T47D (cell line): ENCODE measurements around the gene SPRING1.
A peak's percentile ranks its signal among the peaks of the same experiment; 100 is the strongest.

Source experiments
- DNase-seq, 2 experiments: peaks; one replicate each; pipeline versions ENCODE4 v3.0.0 to v3.0.0-alpha.2; 2011 to 2012; ENCODE audit warnings: low read depth in 1 of 2, low spot score in 1 of 2
- JUND ChIP-seq: IDR thresholded peaks from 2 replicates; pipeline ENCODE4 v1.6.1; 2012; ENCODE audit warnings: low read depth
- in situ Hi-C: cut with HindIII; loops from 2 replicates; pipeline ENCODE4 v1.10.0; 2016; ENCODE audit warnings: low sequenced_read_pairs, low pct_unique_long_range_greater_than_20kb

SPRING1 gene

DNA sequence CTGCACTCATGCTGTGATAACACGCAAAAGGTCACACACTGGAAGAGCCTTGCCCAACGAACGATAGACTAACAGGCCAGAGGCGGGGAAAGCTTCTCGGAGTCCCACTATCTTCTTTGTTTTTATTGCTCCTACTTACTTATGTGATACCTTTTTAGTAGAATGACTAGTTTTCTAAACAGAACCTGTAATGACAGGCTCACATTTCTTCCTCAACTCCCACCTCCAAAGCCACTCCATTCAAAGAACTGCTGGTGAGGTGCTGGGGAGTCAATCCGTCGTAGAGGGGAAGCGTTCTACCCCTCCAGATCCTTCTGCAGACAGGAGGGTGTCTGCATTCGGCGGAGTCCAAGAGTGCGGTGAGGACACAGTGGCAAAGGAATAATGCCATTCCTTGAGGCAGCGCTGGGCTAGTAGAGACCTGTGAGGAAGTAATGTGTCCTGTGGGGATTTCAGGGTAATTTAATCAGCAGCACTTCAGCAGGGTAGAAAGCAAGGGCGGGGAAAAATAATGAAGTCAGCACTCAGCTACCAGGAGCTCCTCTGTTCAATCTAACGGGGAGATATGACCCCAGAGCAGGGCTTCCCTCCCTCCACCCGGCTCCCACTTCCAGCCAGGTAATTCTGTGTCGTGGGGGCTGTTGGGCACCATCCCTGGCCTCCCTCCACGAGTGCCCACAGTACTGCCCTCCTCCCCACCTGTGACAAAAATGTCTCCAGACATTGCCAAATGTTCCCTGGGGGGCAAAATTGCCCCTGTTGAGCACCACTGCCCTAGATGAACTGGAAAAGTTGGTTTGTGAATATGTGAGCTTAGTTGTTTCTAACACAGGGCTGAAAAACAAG, 25.2 kb downstream of the SPRING1 start:
- in situ Hi-C loops = no loop called here
- TF ChIP-seq JUND = no peak
- DNase-seq = no peak

DNA sequence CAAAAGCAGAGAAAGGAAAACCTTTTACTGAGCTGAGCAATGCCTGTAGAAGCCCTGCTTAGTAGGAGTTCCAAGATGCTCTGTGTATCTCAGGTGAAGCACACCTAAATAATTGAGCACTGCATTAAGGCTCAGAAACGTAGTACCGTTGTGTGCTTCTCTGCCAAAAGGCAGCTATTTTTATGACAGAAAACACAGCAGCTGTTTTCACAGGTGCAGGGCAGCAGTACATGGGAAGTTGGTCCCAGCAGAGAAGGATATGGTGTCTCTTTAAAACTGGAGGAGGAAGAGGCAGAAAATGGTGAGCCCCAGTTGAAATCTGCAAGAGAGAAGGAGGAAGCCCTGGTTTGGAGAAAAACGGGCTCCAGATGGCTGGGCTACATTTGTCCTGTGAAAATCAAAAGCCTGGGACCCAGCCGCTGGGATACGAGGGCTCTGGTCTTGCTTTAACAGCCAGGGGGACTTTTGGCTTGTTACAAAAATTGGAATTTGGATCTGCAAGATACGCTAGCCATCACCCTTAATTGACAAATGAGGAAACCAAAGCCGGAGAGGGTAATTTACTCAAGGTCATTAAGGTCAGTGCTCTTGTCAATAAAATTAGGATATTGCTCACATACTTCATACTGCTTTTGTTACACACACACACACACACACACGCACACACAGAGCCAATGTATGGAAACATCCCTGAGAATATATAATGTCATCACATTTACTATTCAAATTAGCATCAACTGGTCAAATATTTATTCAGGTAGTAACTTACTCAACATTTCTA, 27.3 kb downstream of the SPRING1 start:
- no peak for TF ChIP-seq JUND
- DNase-seq = no peak
- in situ Hi-C loops = no loop called here

DNA sequence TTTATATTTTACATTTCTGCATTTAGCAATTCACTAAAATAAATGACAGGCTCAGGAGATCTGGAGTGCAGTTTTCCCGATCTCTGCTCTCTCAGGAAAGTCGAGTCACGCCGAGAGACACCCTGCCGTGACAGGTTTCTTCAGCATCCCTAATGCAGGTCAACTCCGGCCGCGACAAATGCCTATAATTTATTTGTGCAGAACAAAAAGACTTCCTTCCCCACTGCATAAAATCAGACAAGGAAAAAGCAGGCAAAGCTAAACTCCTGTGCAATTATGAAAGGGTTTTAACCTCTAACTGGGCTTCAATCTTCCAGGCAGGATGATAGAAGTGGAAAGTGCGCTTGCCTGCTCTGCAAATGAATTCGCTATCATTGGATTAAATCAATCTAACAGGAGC, 28.1 kb downstream of the SPRING1 start:
- in situ Hi-C loops = no loop called here
- DNase-seq = no peak

DNA sequence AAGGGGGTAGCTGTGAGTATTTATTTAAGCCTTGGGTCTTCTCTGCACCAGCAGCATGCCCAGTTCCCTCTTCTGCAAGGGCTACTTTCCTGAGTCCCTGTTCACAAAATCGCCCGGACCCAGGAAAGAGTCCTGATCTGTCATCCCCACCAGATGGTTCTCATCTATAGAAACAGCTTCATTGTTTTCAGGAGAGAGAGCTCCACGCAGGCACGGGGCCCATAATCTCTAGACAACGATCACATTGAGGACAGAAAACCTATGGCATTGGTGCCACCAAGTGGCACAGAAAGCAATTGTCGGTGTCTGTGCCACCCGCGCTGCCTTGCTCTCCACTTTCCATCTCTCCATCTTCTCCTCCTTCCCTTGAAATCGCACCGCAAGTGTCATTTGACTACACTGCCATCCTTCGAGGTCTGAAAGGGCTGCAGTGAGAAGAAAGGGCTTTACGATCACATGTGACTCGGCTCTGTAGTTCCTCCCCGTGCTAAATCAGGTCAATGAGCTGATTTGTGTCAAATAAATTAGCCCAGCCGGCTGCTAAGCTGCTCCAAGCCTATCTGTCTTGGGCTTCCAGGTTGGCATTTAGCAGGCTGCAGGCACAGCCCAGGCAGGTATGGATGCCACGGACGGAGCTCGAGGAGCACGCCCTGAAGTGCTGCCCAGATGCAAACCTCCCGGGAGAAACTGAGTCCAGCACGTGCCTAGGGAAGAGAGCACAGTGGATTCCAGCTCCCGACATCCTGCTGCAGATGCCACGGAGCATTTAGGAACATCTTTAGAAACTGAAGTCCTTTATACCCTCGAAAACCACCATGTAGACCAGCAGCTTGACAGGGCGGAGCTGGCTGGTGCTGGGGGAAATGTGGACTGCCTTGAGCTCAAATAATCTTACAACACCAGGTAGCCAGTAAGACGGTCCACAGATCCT, 28.8 kb downstream of the SPRING1 start:
- TF ChIP-seq JUND = no peak
- DNase-seq = peak; percentile 64 to 90
- in situ Hi-C loops = no loop called here

More for the DNA sequence above, 28.1 kb downstream of the SPRING1 start:
- TF ChIP-seq JUND = no peak

DNA sequence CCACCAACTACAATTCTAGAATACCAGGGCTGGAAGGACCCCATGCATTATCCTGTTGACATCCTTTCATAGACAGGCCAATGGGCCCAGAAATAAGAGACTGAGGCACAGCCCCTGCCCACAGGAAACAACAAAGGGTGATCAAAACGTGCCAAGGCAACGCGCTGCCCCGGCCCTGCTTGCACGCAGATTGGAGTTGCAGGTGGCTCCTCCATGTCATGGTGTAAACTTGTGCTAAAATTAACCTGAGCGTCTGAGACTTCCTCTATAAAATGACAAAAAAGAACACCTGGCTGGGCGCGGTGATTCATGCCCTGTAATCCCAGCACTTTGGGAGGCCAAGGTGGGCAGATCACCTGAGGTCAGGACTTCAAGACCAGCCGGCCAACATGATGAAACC, 30.1 kb downstream of the SPRING1 start:
- no peak for DNase-seq
- TF ChIP-seq JUND = no peak
- in situ Hi-C loops = no loop called here

DNA sequence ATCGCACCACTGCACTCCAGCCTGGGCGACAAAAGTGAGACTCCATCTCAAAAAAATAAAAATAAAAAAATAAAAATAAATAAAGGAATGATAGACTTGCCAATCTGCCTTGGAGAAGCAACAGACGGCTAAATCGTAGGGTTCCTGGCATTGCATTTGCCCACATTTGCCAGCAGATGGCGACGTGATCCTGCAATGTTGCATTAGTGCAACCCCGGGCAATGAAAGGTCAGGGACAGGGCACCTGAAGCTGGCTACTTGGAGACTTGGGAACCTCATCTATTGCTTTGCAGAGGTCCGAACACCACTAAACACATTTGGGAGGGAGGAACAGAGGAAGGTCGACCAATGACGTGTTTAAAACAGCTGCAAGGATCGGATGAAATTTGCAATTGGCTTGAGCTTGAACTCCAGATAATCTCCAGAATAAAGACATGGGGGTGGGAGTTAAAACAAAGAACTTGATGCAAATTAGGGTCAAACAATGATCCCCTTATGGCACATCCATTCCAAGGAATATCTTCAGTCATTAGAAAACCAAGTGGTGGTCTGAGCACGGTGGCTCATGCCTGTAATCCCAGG, 34.6 kb downstream of the SPRING1 start:
- DNase-seq = peak; percentile 63 to 86
- TF ChIP-seq JUND = no peak
- in situ Hi-C loops = no loop called here

DNA sequence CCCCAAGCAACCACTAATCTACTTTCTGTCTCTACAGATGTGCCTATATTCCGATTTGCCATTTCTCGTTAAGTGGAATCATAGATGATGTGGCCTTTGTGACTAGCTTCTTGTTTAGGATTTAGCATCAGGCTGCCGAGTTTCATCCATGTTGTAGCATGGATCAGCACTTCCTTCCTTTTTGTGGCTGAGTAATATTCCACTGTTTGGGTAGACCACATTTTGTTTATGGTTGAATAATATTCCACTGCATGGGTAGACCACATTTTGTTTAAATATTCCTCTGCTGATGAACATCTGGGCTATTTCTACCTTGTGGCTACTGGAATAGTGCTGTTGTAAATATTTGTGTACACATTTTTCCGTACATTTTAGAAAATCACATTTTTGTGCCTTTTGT, 36.4 kb downstream of the SPRING1 start:
- no peak for TF ChIP-seq JUND
- DNase-seq = no peak
- in situ Hi-C loops = no loop called here

DNA sequence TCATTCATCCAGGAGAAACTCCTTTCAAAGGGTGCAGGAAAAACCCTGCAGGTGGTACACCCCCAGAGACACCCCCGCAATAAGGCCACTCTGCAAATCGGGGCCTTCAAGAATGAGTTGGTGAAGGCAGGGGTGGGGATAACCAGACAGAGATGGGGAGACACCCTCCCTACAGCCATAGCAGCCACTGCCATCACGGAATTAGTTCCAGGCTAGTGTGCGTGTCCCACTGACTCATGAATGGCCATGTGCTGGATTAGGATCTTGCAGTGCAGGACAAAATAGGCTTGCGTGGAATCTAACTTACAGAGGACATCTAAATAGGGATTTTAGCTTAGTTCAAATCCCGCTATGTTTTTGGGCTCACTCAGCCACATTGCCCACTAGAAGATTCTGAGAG, 37.8 kb downstream of the SPRING1 start:
- in situ Hi-C loops = no loop called here
- no peak for TF ChIP-seq JUND
- no peak for DNase-seq

DNA sequence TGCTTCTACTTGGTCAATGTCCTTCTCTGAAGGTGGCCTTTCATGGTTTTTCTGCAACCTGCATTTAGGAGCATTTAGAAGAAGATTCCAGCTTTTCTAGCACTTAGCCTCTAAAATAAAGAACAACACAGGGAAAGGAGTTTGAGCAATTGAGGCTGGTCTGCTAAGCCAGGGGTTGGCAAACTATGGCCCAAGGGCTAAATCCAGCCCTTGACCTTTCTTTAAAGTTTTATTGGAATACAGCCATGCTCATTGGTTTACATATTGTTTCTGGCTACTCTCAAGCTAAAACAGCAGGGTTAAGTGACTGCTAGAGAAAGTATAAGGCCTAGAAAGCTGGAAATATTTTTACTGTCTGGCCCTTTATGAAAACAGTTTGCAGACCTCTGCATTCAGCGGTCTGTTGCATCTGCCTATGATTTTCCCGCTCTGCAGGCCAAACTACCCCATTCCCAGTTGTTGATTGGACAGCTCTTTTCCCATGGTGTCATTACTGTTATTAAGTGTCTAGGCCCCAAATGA, 39.3 kb downstream of the SPRING1 start:
- TF ChIP-seq JUND = no peak
- peak in 1 of 2 experiments; percentile 33 for DNase-seq
- in situ Hi-C loops = no loop called here

DNA sequence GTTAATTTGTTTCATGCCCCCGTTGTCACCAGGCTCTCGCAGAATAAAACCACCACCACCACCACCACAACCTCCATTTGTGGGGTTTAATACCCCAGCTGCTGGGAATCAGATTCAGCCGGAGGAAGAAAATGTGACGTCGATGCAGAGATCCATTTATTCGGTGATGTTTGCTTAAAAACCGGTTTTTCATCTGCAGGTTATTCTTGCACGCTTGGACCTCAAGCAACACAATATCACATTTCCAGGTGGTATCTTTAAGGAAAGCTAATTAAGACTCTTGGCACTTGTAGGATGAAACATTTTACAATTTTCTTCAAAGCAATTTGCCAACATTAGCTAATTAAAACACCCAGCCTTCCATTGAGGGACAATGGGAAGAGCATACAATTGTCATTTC, 39.8 kb downstream of the SPRING1 start:
- TF ChIP-seq JUND = no peak
- DNase-seq = peak; percentile 56 to 84

DNA sequence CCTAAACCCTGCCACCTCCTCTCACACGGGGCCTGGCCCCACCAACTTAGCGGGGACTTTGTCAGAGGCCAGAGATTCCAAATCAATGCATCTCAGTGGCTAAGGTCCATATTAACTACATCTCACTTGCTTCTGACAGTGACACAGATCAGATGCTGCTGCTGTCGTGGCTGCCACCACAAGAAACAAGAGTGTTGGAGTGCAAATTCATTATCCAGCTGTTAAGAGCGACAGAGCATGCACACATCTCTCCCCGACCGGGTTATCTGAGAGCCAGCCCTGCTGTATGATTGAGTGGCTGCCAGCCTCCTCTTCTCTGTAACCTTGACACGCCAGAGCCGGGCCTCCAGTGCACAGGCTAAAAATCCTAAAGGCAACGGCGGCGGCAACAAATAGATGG, 40.2 kb downstream of the SPRING1 start:
- no peak for DNase-seq

More for the DNA sequence above, 39.8 kb downstream of the SPRING1 start:
- in situ Hi-C loops = no loop called here

DNA sequence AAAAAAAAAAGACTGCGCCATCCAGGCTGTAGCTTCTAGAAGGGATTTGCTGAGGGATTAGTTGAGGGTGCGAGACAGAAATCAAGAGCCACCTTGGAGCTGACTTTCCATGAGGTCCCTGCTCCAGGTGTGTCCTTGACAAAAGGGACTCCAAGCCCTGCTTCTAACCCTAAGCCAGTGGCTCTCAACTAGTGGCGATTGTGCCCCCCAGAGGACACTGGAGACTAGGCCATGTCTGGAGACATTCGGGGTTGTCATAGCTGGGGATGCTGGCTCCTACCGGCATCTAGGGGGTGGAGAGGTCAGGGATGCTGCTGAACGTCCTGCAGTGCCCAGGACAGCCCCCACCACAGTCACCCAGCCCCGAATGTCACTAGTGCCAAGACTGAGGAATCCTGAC, 40.6 kb downstream of the SPRING1 start:
- TF ChIP-seq JUND = no peak
- in situ Hi-C loops = no loop called here
- peak; percentile 69 to 92 for DNase-seq

More for the DNA sequence above, 40.2 kb downstream of the SPRING1 start:
- in situ Hi-C loops = no loop called here
- TF ChIP-seq JUND = no peak
